GM12892 (cell line): Measurements from ENCODE around the gene ADGRD2.

Source experiments
- POLR2A ChIP-seq: IDR thresholded peaks from 2 replicates; pipeline ENCODE4 v1.6.1; 2011; ENCODE audit warnings: low read depth, low read length, control low read depth
- POLR2AphosphoS5 ChIP-seq: IDR thresholded peaks from 2 replicates; pipeline ENCODE4 v1.6.1; 2011; ENCODE audit warnings: low read depth, low read length, control low read depth
- TAF1 ChIP-seq: IDR thresholded peaks from 2 replicates; pipeline ENCODE4 v1.6.1; 2011; ENCODE audit warnings: low read depth, mild to moderate bottlenecking, control low read depth, low read length, borderline replicate concordance

- TF ChIP-seq POLR2A (no peak), TAF1 (no peak), POLR2AphosphoS5 (no peak)
Observed at GRCh38 chr9:124427281-124427680, 23.0 kb upstream of the ADGRD2 start.
